Parathyroid adenoma (tissue), 2 donors: ENCODE measurements around the gene TRMU.

Experiments used
- H2AFZ ChIP-seq: fragments of 300-600 bp; sonication (generic); one replicate; pipeline ENCODE4 v1.7.0; 2017; ENCODE audit warnings: antibody characterized with exemption, mild to moderate bottlenecking
- H3K27ac ChIP-seq: fragments of 300-600 bp; sonication (generic); one replicate; pipeline ENCODE4 v1.7.0; 2017
- H3K27me3 ChIP-seq: fragments of 300-600 bp; sonication (generic); one replicate; pipeline ENCODE4 v1.7.0; 2017; ENCODE audit warnings: low read length; ENCODE audit not compliant: control insufficient read depth, insufficient read depth
- H3K36me3 ChIP-seq: fragments of 300-600 bp; sonication (generic); one replicate; pipeline ENCODE4 v1.7.0; 2017; ENCODE audit warnings: low read length; ENCODE audit not compliant: control insufficient read depth, insufficient read depth
- H3K4me1 ChIP-seq: fragments of 300-600 bp; sonication (generic); one replicate; pipeline ENCODE4 v1.7.0; 2017; ENCODE audit warnings: control low read depth
- H3K4me2 ChIP-seq: fragments of 300-600 bp; sonication (generic); one replicate; pipeline ENCODE4 v1.7.0; 2017; ENCODE audit warnings: low read length
- H3K4me3 ChIP-seq: fragments of 300-600 bp; sonication (generic); one replicate; pipeline ENCODE4 v1.7.0; 2017; ENCODE audit warnings: low read depth, low read length
- H3K79me2 ChIP-seq: fragments of 300-600 bp; sonication (generic); one replicate; pipeline ENCODE4 v1.7.0; 2017; ENCODE audit warnings: control low read depth
- H3K9ac ChIP-seq: fragments of 300-600 bp; sonication (generic); one replicate; pipeline ENCODE4 v1.7.0; 2017; ENCODE audit warnings: mild to moderate bottlenecking
- H3K9me3 ChIP-seq: fragments of 300-600 bp; sonication (generic); one replicate; pipeline ENCODE4 v1.7.0; 2017; ENCODE audit warnings: low read length; ENCODE audit not compliant: control insufficient read depth
- TF ChIP-seq, protein P1 (sequence below): fragments of 300-600 bp; sonication (generic); IDR thresholded peaks from one replicate; pipeline ENCODE4 v1.7.0; 2017; ENCODE audit warnings: antibody characterized with exemption, mild to moderate bottlenecking
- donor health status: primary hyperparathyroidism.

TRMU gene

DNA sequence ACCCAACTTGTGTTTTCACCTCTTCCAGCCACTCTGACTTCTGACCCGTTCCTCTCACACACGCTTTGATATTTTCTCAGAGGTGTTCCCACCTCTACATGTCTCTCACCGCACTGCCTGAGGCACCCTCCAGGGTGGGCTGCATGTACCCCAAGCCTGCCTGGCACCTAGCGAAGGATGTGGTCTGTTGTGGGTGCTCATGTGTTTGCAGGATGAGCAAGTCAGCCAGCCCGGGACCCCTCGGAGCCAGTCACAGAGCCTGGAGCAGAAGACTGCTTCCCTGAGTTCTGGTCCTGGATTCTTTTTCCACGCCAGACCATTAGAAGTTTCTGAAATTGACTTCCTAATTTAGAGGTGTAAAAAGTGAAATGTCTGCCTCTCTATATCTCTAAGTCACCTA lies 35.0 kb upstream of the TRMU start:
- H3K27ac ChIP-seq, result no peak overlapping the region
- no peak overlapping the region for H2AFZ ChIP-seq
- no peaks in the 10 kb centered on the region for H3K36me3 ChIP-seq
- TF ChIP-seq, protein P1, sequence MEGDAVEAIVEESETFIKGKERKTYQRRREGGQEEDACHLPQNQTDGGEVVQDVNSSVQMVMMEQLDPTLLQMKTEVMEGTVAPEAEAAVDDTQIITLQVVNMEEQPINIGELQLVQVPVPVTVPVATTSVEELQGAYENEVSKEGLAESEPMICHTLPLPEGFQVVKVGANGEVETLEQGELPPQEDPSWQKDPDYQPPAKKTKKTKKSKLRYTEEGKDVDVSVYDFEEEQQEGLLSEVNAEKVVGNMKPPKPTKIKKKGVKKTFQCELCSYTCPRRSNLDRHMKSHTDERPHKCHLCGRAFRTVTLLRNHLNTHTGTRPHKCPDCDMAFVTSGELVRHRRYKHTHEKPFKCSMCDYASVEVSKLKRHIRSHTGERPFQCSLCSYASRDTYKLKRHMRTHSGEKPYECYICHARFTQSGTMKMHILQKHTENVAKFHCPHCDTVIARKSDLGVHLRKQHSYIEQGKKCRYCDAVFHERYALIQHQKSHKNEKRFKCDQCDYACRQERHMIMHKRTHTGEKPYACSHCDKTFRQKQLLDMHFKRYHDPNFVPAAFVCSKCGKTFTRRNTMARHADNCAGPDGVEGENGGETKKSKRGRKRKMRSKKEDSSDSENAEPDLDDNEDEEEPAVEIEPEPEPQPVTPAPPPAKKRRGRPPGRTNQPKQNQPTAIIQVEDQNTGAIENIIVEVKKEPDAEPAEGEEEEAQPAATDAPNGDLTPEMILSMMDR, result no peak
- H3K9me3 ChIP-seq, result no peaks in the 10 kb centered on the region
- H3K27me3 ChIP-seq, result no peaks in the 10 kb centered on the region
- H3K4me3 ChIP-seq, result no peak overlapping the region
- no peak overlapping the region for H3K4me2 ChIP-seq
- no peaks in the 10 kb centered on the region for H3K79me2 ChIP-seq
- no peak overlapping the region for H3K9ac ChIP-seq
- H3K4me1 ChIP-seq, result peaks cover 5% of the 10 kb centered on the region

- Histone ChIP-seq H3K9me3 (no peaks in the 10 kb centered on the region), H3K27me3 (no peaks in the 10 kb centered on the region)
- TF ChIP-seq, protein P1, result no peak
Observed at GRCh38 chr22:46303347-46303965, 32.1 kb upstream of the TRMU start.

DNA sequence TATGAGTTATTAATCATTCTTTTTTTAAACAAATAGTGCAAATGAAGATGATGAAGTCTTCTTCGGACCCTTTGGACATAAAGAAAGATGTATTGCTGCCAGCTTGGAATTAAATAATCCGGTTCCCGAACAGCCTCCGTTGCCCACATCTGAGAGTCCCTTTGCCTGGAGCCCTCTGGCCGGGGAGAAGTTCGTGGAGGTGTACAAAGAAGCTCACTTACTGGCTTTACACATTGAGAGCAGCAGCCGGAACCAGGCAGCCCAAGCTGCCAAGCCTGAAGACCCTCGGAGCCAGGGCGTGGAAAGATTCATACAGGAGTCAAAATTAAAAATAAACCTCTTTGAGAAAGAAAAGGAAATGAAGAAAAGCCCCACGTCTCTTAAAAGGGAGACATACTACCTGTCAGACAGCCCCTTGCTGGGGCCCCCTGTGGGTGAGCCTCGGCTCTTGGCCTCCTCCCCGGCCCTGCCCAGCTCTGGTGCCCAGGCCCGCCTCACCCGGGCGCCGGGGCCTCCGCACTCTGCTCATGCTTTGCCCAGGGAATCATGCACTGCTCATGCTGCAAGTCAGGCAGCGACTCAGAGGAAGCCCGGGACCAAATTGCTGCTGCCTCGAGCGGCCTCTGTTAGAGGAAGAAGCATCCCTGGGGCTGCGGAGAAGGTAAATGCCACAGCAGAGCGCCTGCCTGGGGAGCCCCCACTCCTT lies 27.1 kb upstream of the TRMU start:
- no peak overlapping the region for H3K9ac ChIP-seq
- TF ChIP-seq, protein P1, result no peak
- no peak overlapping the region for H3K4me2 ChIP-seq
- no peaks in the 10 kb centered on the region for H3K4me1 ChIP-seq
- H3K4me3 ChIP-seq, result no peak overlapping the region
- no peak overlapping the region for H2AFZ ChIP-seq
- no peaks in the 10 kb centered on the region for H3K9me3 ChIP-seq
- H3K79me2 ChIP-seq, result no peaks in the 10 kb centered on the region
- H3K36me3 ChIP-seq, result no peaks in the 10 kb centered on the region
- H3K27ac ChIP-seq, result no peak overlapping the region
- no peaks in the 10 kb centered on the region for H3K27me3 ChIP-seq

More at GRCh38 chr22:46303347-46303965, 32.1 kb upstream of the TRMU start:
- no peak overlapping the region for H3K4me2 ChIP-seq
- no peak overlapping the region for H3K27ac ChIP-seq
- no peak overlapping the region for H2AFZ ChIP-seq
- H3K79me2 ChIP-seq, result no peaks in the 10 kb centered on the region
- H3K4me3 ChIP-seq, result no peak overlapping the region
- no peaks in the 10 kb centered on the region for H3K36me3 ChIP-seq
- no peak overlapping the region for H3K9ac ChIP-seq
- H3K4me1 ChIP-seq, result no peaks in the 10 kb centered on the region

- no peak overlapping the region for H2AFZ ChIP-seq
- no peaks in the 10 kb centered on the region for H3K4me1 ChIP-seq
- H3K4me3 ChIP-seq, result no peak overlapping the region
- no peaks in the 10 kb centered on the region for H3K79me2 ChIP-seq
- no peak overlapping the region for H3K9ac ChIP-seq
- H3K27ac ChIP-seq, result no peak overlapping the region
- H3K9me3 ChIP-seq, result no peaks in the 10 kb centered on the region
- TF ChIP-seq, protein P1, result no peak
- H3K4me2 ChIP-seq, result no peak overlapping the region
- H3K27me3 ChIP-seq, result no peaks in the 10 kb centered on the region
- H3K36me3 ChIP-seq, result no peaks in the 10 kb centered on the region
Observed at GRCh38 chr22:46309526-46310085, 25.9 kb upstream of the TRMU start.
